Kidney (tissue), 14 donors: ENCODE results near the gene CCDC185. TPM values are rescaled to one million over a fixed set of nuclear protein-coding genes. Genes with fewer than 3 reads are reported as not detected.

Source experiments
- DNase-seq, 5 donors: peaks; one replicate each; pipeline ENCODE4 v3.0.0-alpha.2; 2013 to 2020
- FAIRE-seq: peaks from 2 replicates; lab custom pipeline; 2012; peaks lifted over from hg19 to GRCh38; lab: Jason Lieb, UNC
- H3K27ac ChIP-seq, 2 donors: one replicate each; pipeline ENCODE4 v1.7.0; 2013; ENCODE audit warnings: low read depth in 2 of 2, low read length in 2 of 2, inconsistent platforms in 1 of 2
- H3K27me3 ChIP-seq: one replicate; pipeline ENCODE4 v1.7.1; 2013; ENCODE audit warnings: low read length, inconsistent platforms; ENCODE audit not compliant: control insufficient read depth, insufficient read depth
- H3K36me3 ChIP-seq, 3 donors: one replicate each; pipeline versions ENCODE4 v1.7.0 to v1.7.1; 2013; ENCODE audit warnings: low read length in 3 of 3, control low read depth in 1 of 3, inconsistent platforms in 1 of 3; ENCODE audit not compliant: insufficient read depth in 3 of 3, control insufficient read depth in 2 of 3
- H3K4me1 ChIP-seq, 3 donors: one replicate each; pipeline versions ENCODE4 v1.7.0 to v1.7.1; 2013; ENCODE audit warnings: low read length in 3 of 3, inconsistent platforms in 1 of 3, low read depth in 1 of 3; ENCODE audit not compliant: control insufficient read depth in 2 of 3, insufficient read depth in 2 of 3
- H3K4me3 ChIP-seq, 3 donors: one replicate each; pipeline versions ENCODE4 v1.7.0 to v1.8.1; 2013; ENCODE audit warnings: low read length in 3 of 3, control low read depth in 1 of 3, inconsistent platforms in 1 of 3
- H3K9ac ChIP-seq, 3 donors: one replicate each; pipeline versions ENCODE4 v1.7.0 to v1.7.1; 2013; ENCODE audit warnings: low read length in 3 of 3, control low read depth in 1 of 3, inconsistent platforms in 1 of 3
- H3K9me3 ChIP-seq, 3 donors: one replicate each; pipeline versions ENCODE4 v1.7.0 to v1.7.1; 2013; ENCODE audit warnings: low read length in 3 of 3, control low read depth in 1 of 3, inconsistent platforms in 1 of 3; ENCODE audit not compliant: control insufficient read depth in 2 of 3, insufficient read depth in 1 of 3
- CTCF ChIP-seq: IDR thresholded peaks from 3 replicates; pipeline ENCODE4 v1.5.1; 2012; ENCODE audit warnings: mild to moderate bottlenecking, moderate library complexity, borderline replicate concordance; ENCODE audit not compliant: insufficient read depth; ENCODE audit errors: extremely low read depth
- intact Hi-C: fragments of 100-400 bp; cut with DNase I; formaldehyde crosslinking; loops from one replicate; pipeline ENCODE4 v1.11.1; 2022
- polyA plus RNA-seq: library from polyadenylated mRNA; stranded (reverse); fragments of 350-450 nt; fragmentation: Illumina TruSeq; extraction: RNeasy Lipid Tissue Mini Kit (QIAGEN cat#74804); gene quantifications from one replicate; pipeline ENCODE4 v1.2.3, GENCODE V29; 2014; ENCODE audit warnings: low read depth, low replicate concordance; ENCODE audit not compliant: insufficient read depth
- total RNA-seq: library from RNA; stranded (reverse); fragmentation: NEBNext Ultra II Directional; extraction: Animal tissue kit (Norgen Biotek cat#: 25700); gene quantifications from one replicate; pipeline ENCODE4 v1.2.1, GENCODE V29; 2021
- donor health status: control.
- donor health status: control.
- donor health status: control.
- donor health status: control.
- donor health status: control.
- donor health status: DM: yes; HTN: yes; CAD: no.
- donor health status: Normal renal cell carcinoma (clear cell type).

CCDC185 gene
- total and polyA plus RNA-seq, 2 donors from 2014 or later, result 0.13 TPM; not detected in 1

- no peaks in the 10 kb centered on the region for H3K36me3 ChIP-seq
- no peak overlapping the region for H3K27ac ChIP-seq
- DNase-seq (no peak), FAIRE-seq (no peak)
- H3K4me3 ChIP-seq, result no peak overlapping the region
- no peaks in the 10 kb centered on the region for H3K27me3 ChIP-seq
- H3K9ac ChIP-seq, result no peak overlapping the region
- H3K9me3 ChIP-seq, result no peaks in the 10 kb centered on the region
- intact Hi-C loops, result no loop called here
- no peak for TF ChIP-seq CTCF
- peaks cover 0 to 9% (median 3%) of the 10 kb centered on the region in 3 donors for H3K4me1 ChIP-seq
Measured at GRCh38 chr1:223421676-223422075, 28.5 kb downstream of the CCDC185 start.

DNA sequence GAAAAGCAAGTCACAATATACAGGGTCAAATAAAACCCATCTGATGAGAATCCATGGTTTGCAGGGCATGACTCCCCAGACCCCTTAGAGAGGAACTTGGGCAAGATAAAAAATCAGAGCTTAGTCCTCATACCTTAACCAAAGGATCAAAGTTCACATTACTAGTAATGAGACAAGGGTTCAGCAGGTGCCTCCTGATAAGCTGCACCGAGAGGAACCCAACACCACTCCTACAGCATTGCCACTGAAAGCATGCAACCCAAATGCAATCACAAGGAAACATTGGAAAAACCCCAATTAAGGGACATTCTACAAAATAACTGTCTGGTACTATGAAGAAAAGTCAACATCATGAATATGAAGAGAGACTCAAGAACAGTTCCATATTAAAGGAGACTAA lies 29.7 kb downstream of the CCDC185 start:
- intact Hi-C loops, result no loop called here
- no peaks in the 10 kb centered on the region for H3K27me3 ChIP-seq
- no peak for TF ChIP-seq CTCF
- DNase-seq, result no peak
- H3K9me3 ChIP-seq, result no peaks in the 10 kb centered on the region
- FAIRE-seq, result no peak
- H3K27ac ChIP-seq, result no peak overlapping the region
- no peaks in the 10 kb centered on the region for H3K36me3 ChIP-seq
- H3K9ac ChIP-seq, result no peak overlapping the region
- H3K4me3 ChIP-seq, result no peak overlapping the region
- H3K4me1 ChIP-seq, result peaks cover 0 to 9% (median 0%) of the 10 kb centered on the region in 3 donors

- no peak for FAIRE-seq
- no peaks in the 10 kb centered on the region for H3K36me3 ChIP-seq
- no peak overlapping the region for H3K27ac ChIP-seq
- DNase-seq, result no peak
- no peak overlapping the region for H3K9ac ChIP-seq
- TF ChIP-seq CTCF, result no peak
- peaks cover 0 to 6% (median 0%) of the 10 kb centered on the region in 3 donors for H3K9me3 ChIP-seq
- intact Hi-C loops, result no loop called here
- no peak overlapping the region for H3K4me3 ChIP-seq
- no peaks in the 10 kb centered on the region for H3K27me3 ChIP-seq
- H3K4me1 ChIP-seq, result peaks cover 0 to 3% (median 0%) of the 10 kb centered on the region in 3 donors
Measured at GRCh38 chr1:223423641-223424233, 30.5 kb downstream of the CCDC185 start.

DNA sequence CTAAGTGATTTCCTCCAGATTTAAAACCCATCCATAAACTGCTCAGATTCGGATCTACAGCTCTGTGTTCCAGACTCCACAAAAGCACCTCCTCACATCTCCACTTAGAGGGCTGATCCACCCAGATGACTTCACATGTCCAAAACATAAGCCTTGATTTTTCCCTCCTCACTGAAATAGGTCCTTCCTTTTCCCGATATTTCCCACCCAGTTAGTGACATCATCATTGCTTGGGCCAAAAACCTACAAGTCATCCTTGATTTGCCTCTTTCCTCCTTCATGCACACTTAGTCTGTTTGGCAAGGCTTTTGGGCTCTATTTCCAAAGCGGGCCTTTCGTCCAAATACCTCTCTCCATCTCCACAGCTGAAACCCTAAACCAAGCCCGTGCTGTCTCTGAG lies 32.3 kb downstream of the CCDC185 start:
- no peak overlapping the region for H3K4me3 ChIP-seq
- intact Hi-C loops, result no loop called here
- FAIRE-seq (no peak), DNase-seq (no peak)
- no peaks in the 10 kb centered on the region for H3K36me3 ChIP-seq
- no peaks in the 10 kb centered on the region for H3K4me1 ChIP-seq
- peaks cover 0 to 6% (median 0%) of the 10 kb centered on the region in 3 donors for H3K9me3 ChIP-seq
- no peak overlapping the region for H3K27ac ChIP-seq
- H3K27me3 ChIP-seq, result no peaks in the 10 kb centered on the region
- no peak for TF ChIP-seq CTCF
- no peak overlapping the region for H3K9ac ChIP-seq
